ENCODE results near the gene PTPRD.

The PTPRD gene

GRCh38 chr9:8904771-8905515 is 1707.9 kb downstream of the PTPRD start:
- no peak for DNase-seq (ENCODE audit: low read depth in 2 of 2)

DNA sequence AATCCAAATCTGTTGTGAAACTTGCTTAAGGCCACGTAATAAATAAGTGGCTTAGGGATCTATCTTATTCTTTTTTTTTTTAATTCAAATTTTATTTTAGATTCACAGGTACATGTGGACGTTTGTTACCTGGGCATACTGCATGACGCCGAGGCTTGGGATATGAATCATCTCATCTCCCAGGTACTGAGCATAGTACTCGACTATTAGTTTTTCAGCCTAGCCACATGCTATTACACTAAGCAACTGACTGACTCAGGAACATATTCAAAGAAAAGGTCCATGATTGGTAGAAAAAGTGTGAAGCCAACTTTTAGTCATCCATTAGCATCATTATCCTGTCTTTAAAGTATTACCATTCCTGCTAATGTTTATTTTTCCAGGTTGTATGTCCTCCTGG is 1709.7 kb downstream of the PTPRD start:
- no peak for DNase-seq (ENCODE audit: low read depth in 2 of 2)

DNA sequence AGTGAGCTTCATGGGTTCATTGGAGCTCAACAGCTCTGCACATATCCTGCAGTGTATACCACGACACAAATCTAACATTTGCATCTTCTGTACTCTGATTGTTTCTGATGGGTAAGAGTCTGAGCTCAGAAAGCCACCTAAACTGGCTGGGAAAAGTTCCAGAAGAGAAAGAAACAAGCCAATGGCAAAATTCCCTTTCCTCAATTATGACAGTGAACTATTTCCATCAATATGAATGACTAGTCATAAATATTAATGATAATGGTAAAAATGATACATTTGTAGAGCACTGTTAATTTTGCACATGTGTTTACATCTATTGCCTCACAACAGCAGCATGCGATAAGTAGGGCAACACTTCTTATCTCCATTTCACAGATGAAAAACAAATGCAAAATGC is 1711.7 kb downstream of the PTPRD start:
- no peak for DNase-seq (ENCODE audit: low read depth in 2 of 2)

- DNase-seq (ENCODE audit: low read depth in 2 of 2), result no peak
These were observed 1713.3 kb downstream of the PTPRD start for GRCh38 chr9:8899511-8899910.

DNA sequence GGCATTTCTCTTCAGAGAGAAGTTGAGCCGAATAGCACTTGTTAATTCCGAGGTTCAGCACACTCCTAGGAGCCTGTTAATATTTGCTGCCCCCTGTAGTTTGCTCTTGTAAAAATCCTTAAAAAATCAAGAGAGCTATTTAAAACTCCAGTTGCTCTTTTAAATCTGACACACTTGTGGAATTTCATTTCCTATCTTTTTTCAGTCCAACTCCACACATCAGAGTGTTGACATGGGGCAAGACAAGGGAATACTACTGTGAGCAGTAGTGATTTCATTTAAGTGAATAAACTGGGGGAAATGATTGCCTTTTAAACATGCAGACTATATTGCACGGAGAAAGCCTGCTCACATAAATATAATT is 1717.0 kb downstream of the PTPRD start:
- no peak for DNase-seq (ENCODE audit: low read depth in 2 of 2)

DNA sequence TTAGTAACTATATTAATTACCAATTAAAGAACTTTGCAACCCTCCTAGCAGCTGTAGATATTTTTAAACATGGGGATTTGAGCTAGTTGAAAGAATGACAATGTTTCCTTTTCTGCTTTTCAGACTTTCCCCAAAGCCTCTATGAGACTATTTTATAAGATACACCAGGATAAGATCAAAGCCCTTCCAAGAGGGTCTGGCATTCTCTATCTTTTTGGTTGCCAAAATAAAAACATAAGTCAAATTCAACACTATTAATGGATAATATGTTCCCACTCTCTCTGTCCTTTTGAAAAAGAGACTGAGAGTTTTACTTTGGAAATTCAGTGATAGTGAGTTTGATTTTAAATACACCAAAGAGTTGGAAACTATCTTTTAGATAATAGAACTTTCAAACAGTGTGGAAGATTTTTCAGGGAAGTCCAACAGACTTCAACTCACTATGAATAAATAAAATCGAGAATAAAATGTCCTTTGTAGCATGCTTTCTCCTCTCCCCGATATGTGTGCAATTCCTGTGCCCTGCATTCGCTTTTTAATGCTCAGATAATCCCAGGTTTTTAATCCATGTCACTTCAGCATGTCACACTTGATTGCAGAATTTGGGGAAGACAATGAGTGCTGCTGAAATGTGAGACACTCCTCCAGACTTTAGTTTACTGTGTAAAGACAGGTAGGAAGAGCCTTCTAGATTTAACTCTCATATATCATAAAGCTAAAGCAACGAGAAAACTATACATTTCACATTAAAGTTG is 1717.5 kb downstream of the PTPRD start:
- no peak for DNase-seq (ENCODE audit: low read depth in 2 of 2)

DNA sequence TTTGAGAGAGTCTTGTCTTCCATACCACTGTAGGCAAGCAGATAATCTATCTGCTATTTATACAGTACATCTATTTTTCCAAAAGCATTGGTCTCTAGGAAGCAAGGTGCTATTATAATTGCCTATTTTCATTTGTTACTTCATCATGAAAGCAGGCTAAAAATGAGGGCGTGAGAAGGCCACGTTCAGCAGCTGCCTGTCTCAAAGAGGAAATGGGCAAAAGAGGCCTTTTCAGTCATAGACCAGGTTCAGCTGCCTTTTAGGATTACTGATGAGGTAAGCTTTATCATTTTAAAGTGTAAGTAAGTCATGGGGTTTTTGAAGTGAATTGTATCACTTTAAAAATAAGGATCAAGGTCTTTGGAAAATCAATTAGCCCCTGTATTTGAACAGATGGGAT is 1722.1 kb downstream of the PTPRD start:
- no peak for DNase-seq (ENCODE audit: low read depth in 2 of 2)

DNA sequence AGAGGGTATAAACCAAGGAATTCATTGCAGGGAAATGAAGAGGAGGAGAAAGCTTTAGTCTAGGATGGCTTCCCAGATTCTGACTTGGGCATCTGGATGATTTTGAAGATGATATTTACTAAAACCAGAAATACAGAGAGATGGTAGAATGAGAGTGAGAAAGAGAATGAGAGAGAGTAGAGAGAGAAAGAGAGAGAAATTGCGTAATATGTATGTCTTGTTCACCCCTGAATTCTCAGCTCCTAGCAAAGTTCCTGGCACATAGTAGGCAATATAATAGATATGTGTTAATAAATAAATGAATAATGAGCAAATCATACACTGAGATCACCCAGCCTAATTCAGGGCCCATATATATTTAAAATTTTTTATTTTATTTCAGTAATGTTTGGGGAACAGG is 1723.7 kb downstream of the PTPRD start:
- no peak for DNase-seq (ENCODE audit: low read depth in 2 of 2)

DNA sequence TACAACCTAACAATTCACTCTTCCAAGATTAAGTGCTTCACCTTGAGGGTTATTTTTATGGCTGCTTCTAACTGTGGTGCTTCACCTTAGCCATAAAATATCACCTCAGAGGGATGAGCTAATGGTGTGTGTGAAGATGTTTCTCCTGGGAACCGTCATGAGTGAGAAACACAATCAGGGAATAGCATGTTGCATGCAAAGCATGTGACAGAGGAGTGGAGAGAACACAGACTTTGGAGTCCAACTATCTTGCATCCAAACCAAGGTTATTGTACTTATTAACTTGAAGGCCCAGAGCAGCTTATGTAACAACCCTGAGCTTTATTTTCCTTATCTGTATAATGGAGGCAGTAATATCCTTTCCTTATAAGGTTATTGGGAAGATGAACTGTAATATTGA is 1724.2 kb downstream of the PTPRD start:
- DNase-seq (ENCODE audit: low read depth in 2 of 2), result no peak

- DNase-seq (ENCODE audit: low read depth in 2 of 2), result no peak
These were observed 1725.4 kb downstream of the PTPRD start for GRCh38 chr9:8887369-8887768.

DNA sequence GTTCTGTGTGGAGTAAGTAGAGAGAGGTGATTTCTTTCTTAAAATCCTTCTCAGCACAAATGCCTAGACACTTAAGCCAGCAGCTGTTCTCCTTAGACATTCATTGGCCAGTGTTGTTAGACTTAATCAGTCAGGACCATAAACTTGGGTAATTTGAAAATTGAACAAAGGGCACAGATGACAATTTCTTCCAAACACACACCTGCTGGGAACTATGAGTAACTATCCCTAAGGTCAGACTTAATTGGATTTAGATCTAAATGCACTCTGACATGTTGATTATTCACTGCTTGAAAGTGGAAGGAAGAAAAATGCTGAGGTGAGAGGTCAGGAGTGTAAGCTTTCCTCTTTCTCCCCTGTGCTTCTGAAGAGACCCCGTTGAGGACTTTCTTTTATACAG is 1729.5 kb downstream of the PTPRD start:
- DNase-seq (ENCODE audit: low read depth in 2 of 2), result no peak

- no peak for DNase-seq (ENCODE audit: low read depth in 2 of 2)
These were observed 1732.7 kb downstream of the PTPRD start for GRCh38 chr9:8880060-8880459.

DNA sequence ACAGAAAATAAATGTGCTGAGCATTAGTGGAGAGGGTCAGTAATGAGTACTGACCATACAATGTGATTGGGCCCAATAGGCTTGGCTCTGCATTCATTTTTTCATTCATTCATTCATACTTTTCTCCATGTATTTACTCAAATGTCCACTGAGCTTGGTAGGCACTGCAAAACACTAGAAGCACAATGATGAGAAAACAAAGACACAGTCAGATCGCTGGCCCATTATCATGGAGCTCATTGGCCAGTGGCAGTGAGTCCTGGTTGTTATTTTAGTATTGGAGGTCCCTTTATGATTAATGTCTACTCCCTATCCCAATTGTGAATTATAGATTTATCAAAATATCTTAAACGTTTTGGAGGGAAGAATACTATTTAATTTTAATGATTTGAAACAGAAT is 1733.5 kb downstream of the PTPRD start:
- no peak for DNase-seq (ENCODE audit: low read depth in 2 of 2)

DNA sequence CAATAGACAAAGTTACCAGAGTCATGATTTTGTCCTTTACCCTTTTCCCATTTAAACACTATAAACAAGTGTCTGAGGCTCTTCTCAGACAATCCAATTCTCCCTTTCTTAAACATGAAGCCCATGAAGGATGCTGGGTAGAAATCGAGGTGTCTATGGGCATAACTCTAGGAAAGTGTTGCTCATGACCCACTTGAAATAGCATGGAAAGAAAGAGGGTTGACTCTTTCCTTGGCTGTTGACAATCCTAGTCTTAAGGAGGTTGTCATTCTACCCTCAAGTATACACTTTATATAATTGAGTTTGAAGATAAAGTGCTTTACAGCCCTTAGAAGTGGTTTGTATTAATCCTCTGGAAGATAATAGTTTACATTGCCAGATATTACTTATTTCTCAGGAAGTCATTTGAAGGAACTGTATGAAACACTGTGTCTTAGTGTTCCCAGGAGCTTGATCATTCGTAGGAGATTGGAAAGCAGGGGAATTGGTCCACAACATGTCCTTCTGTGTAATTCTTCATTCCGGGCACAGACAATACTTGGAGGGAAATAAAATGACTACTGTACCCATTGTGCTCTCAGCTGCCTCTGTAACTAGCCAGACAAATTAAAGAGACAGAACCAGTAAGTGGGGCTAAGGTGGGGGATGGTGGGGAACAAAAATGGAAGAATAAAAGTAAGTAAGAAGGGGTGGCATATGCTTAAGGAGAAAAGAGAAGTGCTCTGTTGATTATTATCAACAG is 1734.9 kb downstream of the PTPRD start:
- no peak for DNase-seq (ENCODE audit: low read depth in 2 of 2)

GRCh38 chr9:8876303-8876702 is 1736.5 kb downstream of the PTPRD start:
- DNase-seq (ENCODE audit: low read depth in 2 of 2), result no peak

DNA sequence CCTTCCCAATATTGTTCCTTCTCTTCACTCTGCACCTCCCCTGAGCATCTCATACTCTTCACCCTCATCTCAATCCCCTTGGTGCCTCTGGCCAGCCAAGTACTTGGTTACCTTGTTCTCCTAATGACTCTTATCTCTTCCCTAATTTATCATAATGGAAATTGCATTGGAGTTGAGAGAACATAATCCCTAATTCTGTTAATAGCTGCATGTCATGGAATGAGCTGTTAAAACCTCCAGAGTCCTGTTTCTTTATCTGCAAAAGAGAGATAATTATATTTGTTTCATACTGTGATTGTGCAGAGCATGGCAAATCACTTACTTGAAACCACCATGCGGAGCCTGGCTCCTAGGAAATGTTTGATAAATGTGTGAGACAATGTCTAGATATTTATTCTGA is 1738.3 kb downstream of the PTPRD start:
- DNase-seq (ENCODE audit: low read depth in 2 of 2), result no peak

DNA sequence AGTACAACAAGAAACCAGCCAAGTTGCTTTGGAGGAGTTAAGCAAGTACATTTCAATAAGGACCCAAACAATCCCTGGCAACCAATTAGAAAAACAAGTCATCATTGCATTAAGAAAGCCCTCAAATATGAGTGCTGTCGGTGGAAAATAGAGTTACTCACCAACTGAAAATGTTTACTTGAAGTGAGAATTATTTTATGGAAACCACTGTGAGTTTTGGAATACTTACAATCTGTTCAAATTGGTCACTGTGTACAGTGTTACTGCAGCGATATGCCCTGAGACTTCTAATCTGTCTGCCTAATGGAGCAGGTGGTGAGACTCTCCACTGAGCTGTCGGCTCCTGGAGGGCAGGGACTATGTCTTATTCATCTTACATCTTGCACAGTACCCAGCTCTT is 1740.0 kb downstream of the PTPRD start:
- no peak for DNase-seq (ENCODE audit: low read depth in 2 of 2)

DNA sequence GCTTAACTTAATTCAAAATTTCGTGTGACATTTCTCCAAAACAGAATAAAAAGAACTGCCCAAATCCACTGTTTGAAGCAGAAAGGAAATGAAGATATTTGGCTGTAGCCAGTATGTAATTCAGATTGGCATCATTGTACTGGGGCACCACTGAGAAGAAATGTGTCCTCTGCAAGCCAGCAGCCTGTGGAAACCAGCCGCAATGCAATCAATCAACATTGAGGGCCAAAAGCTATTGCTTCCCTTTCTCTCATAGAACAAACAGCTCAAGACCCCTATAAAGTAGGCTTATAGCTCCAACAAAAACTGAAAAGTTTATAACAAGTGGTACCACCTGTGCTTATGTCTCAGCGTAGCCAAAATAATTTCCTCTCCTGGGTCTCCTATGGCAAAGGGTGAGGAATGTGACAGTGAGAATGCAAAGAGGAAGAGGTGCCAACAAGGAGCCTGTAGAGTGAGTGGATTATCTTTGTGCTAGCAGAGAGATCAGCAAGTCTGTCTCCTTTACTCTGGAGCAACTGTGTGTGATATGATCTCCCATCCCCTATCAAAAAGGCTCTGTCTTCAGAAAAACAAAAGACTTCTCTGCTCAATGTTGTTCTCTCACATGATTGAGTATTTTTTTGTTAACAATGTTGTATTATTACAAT is 1740.9 kb downstream of the PTPRD start:
- DNase-seq (ENCODE audit: low read depth in 2 of 2), result no peak

DNA sequence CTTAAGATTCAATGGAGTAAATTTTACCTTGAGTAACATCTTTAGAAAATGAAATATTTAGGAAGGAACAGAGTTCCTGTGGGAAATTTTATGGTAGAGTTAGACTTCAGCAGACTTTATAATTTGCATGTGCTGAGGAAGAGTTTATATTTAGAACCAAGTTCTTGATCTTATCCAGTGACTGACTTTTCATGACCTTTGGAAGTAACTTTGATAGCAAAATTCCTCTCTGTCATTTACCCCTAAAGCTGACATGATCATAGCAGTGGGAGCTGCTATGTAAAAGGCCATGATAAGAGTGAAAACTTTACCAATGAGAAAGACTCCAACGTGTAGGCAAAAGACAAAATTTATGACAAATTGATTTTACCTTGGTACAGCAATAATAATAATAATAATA is 1741.4 kb downstream of the PTPRD start:
- DNase-seq (ENCODE audit: low read depth in 2 of 2), result no peak

- no peak for DNase-seq (ENCODE audit: low read depth in 2 of 2)
These were observed 1743.0 kb downstream of the PTPRD start for GRCh38 chr9:8869812-8870211.

DNA sequence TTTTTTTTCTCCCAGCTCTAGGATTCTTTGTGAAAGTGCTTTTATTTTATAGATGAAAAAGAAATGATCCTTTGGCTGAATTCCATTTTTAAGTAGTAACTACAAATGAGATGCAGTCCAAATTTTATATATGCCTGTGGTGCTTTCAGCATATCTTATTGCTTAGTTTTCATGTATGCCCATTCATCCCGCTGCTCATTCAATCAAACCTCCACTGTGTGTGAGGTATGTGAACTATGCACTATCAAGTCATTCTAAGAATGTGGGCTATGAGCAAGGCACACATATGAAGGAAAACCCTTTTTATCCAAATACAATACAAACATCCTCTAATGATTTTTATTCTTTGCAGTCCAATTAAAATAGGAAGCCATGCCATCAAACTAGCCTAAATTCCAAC is 1744.2 kb downstream of the PTPRD start:
- no peak for DNase-seq (ENCODE audit: low read depth in 2 of 2)

DNA sequence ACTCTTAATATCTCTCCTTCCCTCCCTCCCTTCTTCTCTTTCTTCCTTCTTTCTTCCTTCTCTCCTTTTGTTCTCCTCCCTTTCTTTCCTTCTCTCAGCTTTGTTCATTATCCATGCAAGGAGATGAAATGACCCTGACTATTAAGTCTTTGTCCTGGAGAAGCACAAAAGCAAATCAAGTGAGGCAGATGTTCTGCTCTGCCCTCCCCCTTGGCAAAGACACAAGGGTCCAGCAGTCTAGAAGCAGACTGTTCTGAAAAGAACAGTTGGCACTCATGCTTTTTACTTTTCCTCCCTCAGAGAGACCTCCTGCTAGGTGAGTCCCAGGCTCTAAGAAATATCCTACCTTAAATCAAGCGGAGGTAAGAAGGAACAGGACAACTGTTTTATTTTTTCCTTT is 1745.7 kb downstream of the PTPRD start:
- DNase-seq (ENCODE audit: low read depth in 2 of 2), result no peak

- no peak for DNase-seq (ENCODE audit: low read depth in 2 of 2)
These were observed 1748.3 kb downstream of the PTPRD start for GRCh38 chr9:8864545-8864896.

Data from stimulated activated CD8-positive, alpha-beta memory T cell treated with anti-CD3 and anti-CD28 coated beads, Interleukin-15, amount 100 ng/mL, for 4 hours (primary cell).